Body of pancreas (tissue), 4 donors: ENCODE results near the gene METRNL. TPM values are rescaled to one million over a fixed set of nuclear protein-coding genes. Genes with fewer than 3 reads are reported as not detected.

Experiments
- ATAC-seq: fragments of 150-250 bp; one replicate; pipeline ENCODE4 v1.9.1; 2016
- DNase-seq, 4 donors: peaks; one replicate each; pipeline ENCODE4 v3.0.0-alpha.2; 2019
- H3K27ac ChIP-seq, 4 donors: fragments of 200-600 bp; sonication (generic); 1 replicate in 3 of 4; 2 replicates in 1 of 4; pipeline versions ENCODE4 v1.5.1 to v1.6.1; 2016 to 2019; ENCODE audit warnings: mild to moderate bottlenecking in 1 of 4, mixed read lengths in 1 of 4, moderate library complexity in 1 of 4
- H3K27me3 ChIP-seq, 2 donors: fragments of 200-600 bp; sonication (generic); one replicate each; pipeline ENCODE4 v1.6.0; 2016; ENCODE audit warnings: mild to moderate bottlenecking in 1 of 2
- H3K36me3 ChIP-seq, 2 donors: fragments of 200-600 bp; sonication (generic); replicated peaks in 1 of 2; 2 replicates each; pipeline ENCODE4 v1.5.1; 2016; ENCODE audit warnings: low read depth in 2 of 2; ENCODE audit not compliant: insufficient read depth in 1 of 2
- H3K4me1 ChIP-seq: fragments of 200-600 bp; sonication (generic); one replicate; pipeline ENCODE4 v1.6.0; 2016
- H3K4me3 ChIP-seq, 2 donors: fragments of 200-600 bp; sonication (generic); 1 replicate in 1 of 2; 2 replicates in 1 of 2; pipeline ENCODE4 v1.5.1; 2016 to 2019
- H3K9me3 ChIP-seq, 3 donors: fragments of 200-600 bp; sonication (generic); 1 replicate in 2 of 3; 2 replicates in 1 of 3; pipeline ENCODE4 v1.5.1; 2016
- POLR2A ChIP-seq, 3 donors: fragments of 450-650 bp; IDR thresholded peaks; one replicate each; pipeline ENCODE4 v1.6.1; 2016; ENCODE audit warnings: antibody characterized with exemption in 3 of 3, mild to moderate bottlenecking in 2 of 3
- WGBS, 2 donors: methylation state at CpG; one replicate each; pipeline ENCODE4 v1.1.5; 2017; 5-methylcytosine and 5-hydroxymethylcytosine counted together
- intact Hi-C: fragments of 100-400 bp; cut with DNase I; formaldehyde crosslinking; loops from one replicate; pipeline ENCODE4 v1.15.1; 2023
- total RNA-seq, 2 donors: library from RNA; depleted of rRNA; stranded (reverse); fragments of >200 nt; gene quantifications; one replicate each; pipeline ENCODE4 v1.1.0, GENCODE V29; 2016
- TF ChIP-seq, protein P1 (sequence below), 7 experiments: fragments of 450-650 bp in 4 of 7; fragments of 200-600 bp in 3 of 7; sonication (generic) in 3 of 7; IDR thresholded peaks; one replicate each; pipeline ENCODE4 v1.5.1; 2016 to 2019; ENCODE audit warnings: antibody characterized with exemption in 7 of 7

Gene METRNL
- total RNA-seq, 2 donors from 2014 or later: 21.3 to 26.4 TPM

DNA sequence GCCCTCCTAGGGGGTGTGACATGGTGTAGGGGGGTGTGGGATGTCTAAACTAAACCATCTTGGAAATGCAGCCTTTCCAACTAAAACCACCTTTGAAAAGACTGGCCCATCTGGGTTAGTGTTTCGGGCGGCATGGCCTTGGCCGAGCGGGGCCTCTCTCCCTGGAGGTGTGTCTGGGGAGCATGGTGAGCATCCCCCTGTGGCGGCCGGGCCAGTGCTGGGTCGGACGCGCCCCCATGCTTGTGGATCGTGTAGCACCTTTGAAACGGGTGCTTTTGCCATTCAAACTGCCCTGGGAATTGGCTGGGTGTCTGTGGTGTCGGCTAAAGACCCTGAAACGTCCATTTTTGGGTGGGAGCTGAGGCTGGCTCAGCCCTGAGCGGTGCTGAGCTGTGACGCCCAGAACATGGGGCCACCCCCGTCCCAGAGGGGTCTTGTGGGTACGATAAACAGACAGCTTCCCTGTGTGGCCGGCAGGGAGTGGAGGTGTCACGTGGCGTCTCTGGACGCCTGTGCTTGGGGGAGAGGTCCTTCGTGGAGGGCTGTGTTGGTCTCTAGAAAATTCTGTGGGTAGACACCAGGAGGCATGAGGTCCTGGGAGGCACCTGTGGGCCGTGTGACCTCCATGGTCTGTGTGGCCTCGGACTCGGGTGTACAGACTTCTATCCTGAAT lies 6.3 kb downstream of the METRNL start:
- WGBS, 2 donors: 79 to 88% methylated on average over 13 to 24 of the region's 25 CpGs
- DNase-seq: no peak
- no peaks in the 10 kb centered on the region for H3K9me3 ChIP-seq
- H3K27me3 ChIP-seq: no peaks in the 10 kb centered on the region
- intact Hi-C loops: no loop called here
- H3K36me3 ChIP-seq: no peaks in the 10 kb centered on the region
- H3K4me1 ChIP-seq: peaks cover 55% of the 10 kb centered on the region
- ATAC-seq: no peak
- no peak overlapping the region for H3K4me3 ChIP-seq
- H3K27ac ChIP-seq: no peak overlapping the region
- no peak for TF ChIP-seq POLR2A (IDR thresholded peaks at IDR 0.05)
- TF ChIP-seq, protein P1, sequence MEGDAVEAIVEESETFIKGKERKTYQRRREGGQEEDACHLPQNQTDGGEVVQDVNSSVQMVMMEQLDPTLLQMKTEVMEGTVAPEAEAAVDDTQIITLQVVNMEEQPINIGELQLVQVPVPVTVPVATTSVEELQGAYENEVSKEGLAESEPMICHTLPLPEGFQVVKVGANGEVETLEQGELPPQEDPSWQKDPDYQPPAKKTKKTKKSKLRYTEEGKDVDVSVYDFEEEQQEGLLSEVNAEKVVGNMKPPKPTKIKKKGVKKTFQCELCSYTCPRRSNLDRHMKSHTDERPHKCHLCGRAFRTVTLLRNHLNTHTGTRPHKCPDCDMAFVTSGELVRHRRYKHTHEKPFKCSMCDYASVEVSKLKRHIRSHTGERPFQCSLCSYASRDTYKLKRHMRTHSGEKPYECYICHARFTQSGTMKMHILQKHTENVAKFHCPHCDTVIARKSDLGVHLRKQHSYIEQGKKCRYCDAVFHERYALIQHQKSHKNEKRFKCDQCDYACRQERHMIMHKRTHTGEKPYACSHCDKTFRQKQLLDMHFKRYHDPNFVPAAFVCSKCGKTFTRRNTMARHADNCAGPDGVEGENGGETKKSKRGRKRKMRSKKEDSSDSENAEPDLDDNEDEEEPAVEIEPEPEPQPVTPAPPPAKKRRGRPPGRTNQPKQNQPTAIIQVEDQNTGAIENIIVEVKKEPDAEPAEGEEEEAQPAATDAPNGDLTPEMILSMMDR (IDR thresholded peaks at IDR 0.05): no peak

DNA sequence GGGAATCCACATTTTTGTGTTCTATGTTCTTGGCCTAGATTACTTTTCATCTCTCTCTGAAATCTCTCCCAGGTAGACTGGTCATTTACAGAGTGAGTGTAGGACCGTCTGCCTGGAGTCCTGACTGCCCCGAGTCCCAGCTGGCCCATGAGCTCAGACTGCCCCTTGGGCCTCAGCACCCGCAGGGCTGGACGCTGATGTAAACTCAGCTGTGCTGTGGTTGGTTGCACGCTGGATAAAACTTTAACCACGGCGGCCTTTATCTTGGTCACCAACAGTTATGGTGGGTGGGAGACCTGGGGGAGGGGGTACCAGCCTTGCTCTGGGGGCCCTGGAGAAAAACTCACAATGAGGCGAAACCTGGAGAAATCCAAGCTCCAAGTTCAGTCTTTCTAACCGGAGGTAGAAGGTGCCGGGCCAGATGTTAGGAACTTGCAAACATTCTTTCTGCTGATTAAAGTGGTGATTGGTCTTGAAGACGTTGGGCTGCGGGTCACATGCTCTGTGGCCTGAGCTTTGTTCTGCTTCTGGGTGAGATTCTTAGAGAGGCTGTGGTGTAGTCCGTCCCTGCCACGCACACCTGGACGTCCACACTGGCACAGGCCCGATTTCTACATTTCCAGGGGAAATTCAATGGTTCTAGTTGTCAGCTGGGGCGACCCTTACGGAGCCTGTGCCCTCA lies 6.9 kb downstream of the METRNL start:
- intact Hi-C loops: no loop called here
- Histone ChIP-seq H3K27ac (no peak overlapping the region), H3K27me3 (no peaks in the 10 kb centered on the region), H3K36me3 (no peaks in the 10 kb centered on the region), H3K4me3 (no peak overlapping the region), H3K4me1 (peaks cover 56% of the 10 kb centered on the region), H3K9me3 (no peaks in the 10 kb centered on the region)
- 75 to 83% methylated on average over 15 to 18 of the region's 18 CpGs for WGBS, 2 donors
- DNase-seq (no peak), ATAC-seq (no peak)
- TF ChIP-seq, protein P1 (IDR thresholded peaks at IDR 0.05): no peak
- no peak for TF ChIP-seq POLR2A (IDR thresholded peaks at IDR 0.05)

DNA sequence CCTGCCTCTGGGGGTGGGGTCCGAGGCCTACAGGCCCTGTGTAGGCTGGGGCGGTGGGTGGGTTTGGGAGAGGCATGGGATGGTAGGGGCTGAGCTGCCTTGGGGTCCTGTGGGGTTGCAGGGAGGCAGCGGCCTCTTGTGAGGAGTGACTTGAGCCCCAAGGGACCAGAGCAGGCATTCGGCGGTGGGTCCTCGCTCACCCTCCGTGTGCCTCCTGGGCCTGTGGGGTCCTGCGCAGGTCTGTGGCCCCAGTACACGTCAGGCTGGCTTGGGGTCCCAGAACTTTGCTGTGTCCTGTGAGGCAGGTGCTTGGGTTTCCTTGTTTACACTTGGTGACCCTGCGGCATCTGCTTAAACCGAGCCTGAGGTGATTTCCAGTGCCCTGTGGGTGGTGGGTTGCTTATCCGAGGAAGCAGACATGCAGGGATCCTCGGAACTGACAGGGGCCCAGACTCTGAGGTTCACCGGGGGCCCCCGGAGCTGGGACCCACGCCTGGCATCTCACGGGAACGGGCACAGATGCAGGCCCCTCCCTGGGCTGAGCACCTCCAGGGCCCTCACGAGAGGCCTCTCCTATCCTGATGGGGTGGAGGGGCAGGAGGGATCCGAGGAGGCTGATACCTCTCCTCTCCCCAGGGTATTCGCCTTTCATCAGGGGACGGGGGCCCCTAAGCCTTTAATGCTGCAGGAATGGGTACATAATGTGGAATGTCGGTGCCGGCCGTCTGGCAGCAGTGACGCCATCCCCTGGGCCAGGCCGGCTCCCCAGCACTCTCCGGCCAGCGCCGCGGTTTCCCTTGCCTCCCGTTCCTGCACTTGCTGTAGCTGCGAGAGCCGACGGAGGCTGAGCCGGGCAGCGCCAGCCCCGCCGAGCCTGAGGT lies 7.7 kb downstream of the METRNL start:
- H3K4me1 ChIP-seq: peaks cover 56% of the 10 kb centered on the region
- DNase-seq (no peak), ATAC-seq (no peak)
- 82 to 100% methylated on average over 4 to 38 of the region's 39 CpGs for WGBS, 2 donors
- H3K9me3 ChIP-seq: no peaks in the 10 kb centered on the region
- intact Hi-C loops: no loop called here
- H3K27ac ChIP-seq: no peak overlapping the region
- no peaks in the 10 kb centered on the region for H3K27me3 ChIP-seq
- no peaks in the 10 kb centered on the region for H3K36me3 ChIP-seq
- H3K4me3 ChIP-seq: no peak overlapping the region
- no peak for TF ChIP-seq POLR2A (IDR thresholded peaks at IDR 0.05)
- TF ChIP-seq, protein P1 (IDR thresholded peaks at IDR 0.05): no peak

DNA sequence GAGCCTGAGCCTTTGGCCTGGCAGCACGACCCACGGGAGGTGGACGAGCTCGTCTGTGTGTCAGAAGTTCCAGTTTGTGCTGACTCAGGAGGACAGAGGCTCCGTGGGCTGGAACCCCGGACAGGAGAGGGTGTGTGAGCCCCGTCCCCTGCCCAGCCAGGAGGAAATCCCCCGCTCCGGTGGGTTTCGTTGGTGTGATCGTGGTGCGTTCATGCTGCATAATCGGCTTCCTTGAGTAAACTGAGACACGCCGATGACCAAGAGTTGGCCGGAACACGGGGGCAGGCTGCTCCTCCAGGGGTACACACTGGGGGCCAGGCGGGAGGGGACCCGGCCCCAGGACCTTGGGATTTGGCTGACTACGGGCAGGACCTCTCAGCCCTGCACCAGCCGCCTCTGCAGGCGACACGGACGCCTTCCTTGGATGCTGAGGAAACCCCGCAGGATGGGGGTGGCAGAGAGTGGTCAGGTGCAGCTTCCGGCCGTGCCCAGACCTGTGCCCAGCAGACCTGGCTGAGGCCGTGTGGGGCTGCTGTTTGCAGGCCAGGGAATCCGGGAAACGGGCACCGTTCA lies 8.5 kb downstream of the METRNL start:
- DNase-seq (no peak), ATAC-seq (no peak)
- WGBS, 2 donors: 86 to 95% methylated on average over 20 to 23 of the region's 31 CpGs
- TF ChIP-seq, protein P1 (IDR thresholded peaks at IDR 0.05): no peak
- no peak for TF ChIP-seq POLR2A (IDR thresholded peaks at IDR 0.05)
- Histone ChIP-seq H3K4me3 (no peak overlapping the region), H3K36me3 (no peaks in the 10 kb centered on the region), H3K27ac (no peak overlapping the region), H3K27me3 (no peaks in the 10 kb centered on the region), H3K4me1 (peaks cover 56% of the 10 kb centered on the region), H3K9me3 (no peaks in the 10 kb centered on the region)
- intact Hi-C loops: no loop called here
